Measurements from ENCODE around the gene CHAF1A. TPM values are rescaled to one million over a fixed set of nuclear protein-coding genes. Genes with fewer than 3 reads are reported as not detected.

The CHAF1A gene
- total and polyA plus RNA-seq, 7 donors: 3.6 to 19.1 (median 5.4) TPM

DNA sequence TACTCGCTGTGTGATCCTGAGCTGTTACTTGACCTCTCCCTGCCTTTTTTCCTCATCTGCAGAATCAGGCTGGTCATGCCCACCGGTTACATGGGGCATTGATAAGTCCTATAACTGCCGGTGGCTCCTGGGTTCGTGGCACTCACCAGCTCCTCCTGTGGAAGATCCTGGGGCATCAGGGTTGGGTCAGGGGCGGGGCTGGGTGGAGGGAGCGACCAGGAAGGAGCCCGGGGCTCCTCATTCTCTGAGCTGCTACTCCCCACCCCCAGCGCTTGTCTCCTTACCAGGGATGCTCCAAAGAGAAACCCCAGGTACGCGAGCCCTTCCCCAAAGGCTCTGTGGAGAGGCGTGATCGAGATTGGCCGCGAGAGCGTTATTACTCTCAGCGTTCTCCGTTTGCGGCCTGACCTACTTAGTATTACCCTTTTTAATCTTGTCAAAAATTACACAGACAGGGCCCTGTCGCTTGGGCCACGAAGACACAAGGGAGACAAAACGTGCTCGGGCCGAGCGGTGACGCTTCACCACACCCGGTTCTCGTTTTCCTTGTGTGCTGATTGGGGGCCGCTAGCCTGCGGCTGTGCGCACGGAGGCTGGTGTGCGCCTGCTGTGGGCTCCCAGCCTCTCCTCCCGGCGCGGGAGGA lies 80.4 kb downstream of the CHAF1A start:
- Histone ChIP-seq H3K36me3 (peaks cover 0 to 57% (median 8%) of the 10 kb centered on the region in 4 donors), H3K27me3 (no peaks in the 10 kb centered on the region), H3K27ac (no peak overlapping the region), H3K4me1 (no peaks in the 10 kb centered on the region), H3K4me3 (no peak overlapping the region), H3K9me3 (no peaks in the 10 kb centered on the region)
- intact Hi-C loops (cut with DNase I): no loop called here
- WGBS, 2 donors: 92 to 94% methylated on average over 35 of the region's 35 CpGs
- DNase-seq: no peak
- TF ChIP-seq CTCF (IDR thresholded peaks at IDR 0.05) (no peak), EP300 (IDR thresholded peaks at IDR 0.05) (no peak), POLR2A (IDR thresholded peaks at IDR 0.05) (no peak), POLR2AphosphoS5 (IDR thresholded peaks at IDR 0.05) (no peak)

- Histone ChIP-seq H3K27ac (no peak overlapping the region), H3K27me3 (no peaks in the 10 kb centered on the region), H3K4me1 (no peaks in the 10 kb centered on the region), H3K9me3 (no peaks in the 10 kb centered on the region), H3K4me3 (no peak overlapping the region), H3K36me3 (peaks cover 0 to 58% (median 11%) of the 10 kb centered on the region in 4 donors)
- intact Hi-C loops (cut with DNase I): no loop called here
- no peak for DNase-seq
- WGBS, 2 donors: 94 to 95% methylated on average over 19 of the region's 19 CpGs
- TF ChIP-seq POLR2A (IDR thresholded peaks at IDR 0.05): no peak
- TF ChIP-seq POLR2AphosphoS5 (IDR thresholded peaks at IDR 0.05): no peak
- TF ChIP-seq CTCF (IDR thresholded peaks at IDR 0.05): no peak
- TF ChIP-seq EP300 (IDR thresholded peaks at IDR 0.05): no peak
Observed at GRCh38 chr19:4483385-4483784, 80.9 kb downstream of the CHAF1A start.

- peaks cover 7 to 71% (median 31%) of the 10 kb centered on the region in 4 donors for H3K36me3 ChIP-seq
- WGBS, 2 donors: 91 to 94% methylated on average over 11 of the region's 11 CpGs
- H3K4me1 ChIP-seq: no peaks in the 10 kb centered on the region
- no peak overlapping the region for H3K27ac ChIP-seq
- DNase-seq: no peak
- H3K9me3 ChIP-seq: no peaks in the 10 kb centered on the region
- H3K4me3 ChIP-seq: no peak overlapping the region
- intact Hi-C loops (cut with DNase I): no loop called here
- TF ChIP-seq EP300 (IDR thresholded peaks at IDR 0.05): no peak
- no peak for TF ChIP-seq CTCF (IDR thresholded peaks at IDR 0.05)
- TF ChIP-seq POLR2AphosphoS5 (IDR thresholded peaks at IDR 0.05): no peak
- TF ChIP-seq POLR2A (IDR thresholded peaks at IDR 0.05): no peak
- no peaks in the 10 kb centered on the region for H3K27me3 ChIP-seq
Observed at GRCh38 chr19:4487572-4487971, 85.1 kb downstream of the CHAF1A start.

DNA sequence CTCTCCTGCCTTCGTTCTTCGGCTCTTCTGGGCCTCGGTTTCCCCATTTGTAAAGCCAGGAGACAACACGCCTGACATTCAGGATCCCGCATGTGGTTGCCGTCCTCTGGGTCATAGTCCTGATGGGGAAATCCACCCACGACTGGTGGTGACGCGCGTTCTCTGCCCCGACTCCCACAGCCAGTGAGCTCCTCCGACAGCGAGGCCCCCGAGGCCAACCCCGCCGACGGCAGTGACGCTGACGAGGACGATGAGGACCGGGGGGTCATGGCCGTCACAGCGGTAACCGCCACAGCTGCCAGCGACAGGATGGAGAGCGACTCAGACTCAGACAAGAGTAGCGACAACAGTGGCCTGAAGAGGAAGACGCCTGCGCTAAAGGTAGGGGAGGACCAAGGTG lies 86.1 kb downstream of the CHAF1A start:
- no peaks in the 10 kb centered on the region for H3K27me3 ChIP-seq
- 95 to 97% methylated on average over 29 of the region's 29 CpGs for WGBS, 2 donors
- intact Hi-C loops (cut with DNase I): no loop called here

More for the DNA sequence above, 86.1 kb downstream of the CHAF1A start:
- Histone ChIP-seq H3K27ac (no peak overlapping the region), H3K4me1 (no peaks in the 10 kb centered on the region), H3K9me3 (no peaks in the 10 kb centered on the region), H3K36me3 (peaks cover 12 to 68% (median 31%) of the 10 kb centered on the region in 4 donors), H3K4me3 (no peak overlapping the region)
- no peak for DNase-seq
- TF ChIP-seq POLR2A (IDR thresholded peaks at IDR 0.05) (no peak), POLR2AphosphoS5 (IDR thresholded peaks at IDR 0.05) (no peak), EP300 (IDR thresholded peaks at IDR 0.05) (no peak), CTCF (IDR thresholded peaks at IDR 0.05) (no peak)
